Inferior parietal cortex (tissue), 1 donor: ENCODE data around the gene TMEM132A.
"Not testable (repeated sequence)": the region's sequence is repeated elsewhere in the genome, so short reads cannot be mapped to it uniquely, and the experiment has no call there.

Source experiments
- DNase-seq: peaks from one replicate; pipeline ENCODE4 v3.0.0-alpha.2; 2016; ENCODE audit errors: extremely low spot score

Gene TMEM132A

DNA sequence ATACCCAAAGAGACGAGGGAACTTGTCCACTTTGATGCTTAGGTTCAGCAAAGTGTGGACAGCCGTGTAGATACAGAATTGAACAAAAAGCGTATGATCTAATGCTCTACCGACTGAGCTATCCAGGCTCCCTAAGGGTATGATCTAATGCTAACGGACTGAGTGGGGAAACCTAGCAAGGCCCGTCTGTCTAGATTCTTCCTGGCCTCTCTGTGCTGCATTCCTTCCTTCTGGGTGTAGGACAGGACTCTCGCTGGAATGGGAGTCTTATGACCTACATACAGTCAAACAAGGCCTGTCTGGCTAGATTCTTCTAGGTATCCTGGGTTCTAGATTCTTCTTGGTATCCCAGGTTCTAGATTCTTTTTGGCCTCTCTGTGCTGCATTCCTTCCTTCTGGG, 36.1 kb downstream of the TMEM132A start:
- no peak for DNase-seq

DNA sequence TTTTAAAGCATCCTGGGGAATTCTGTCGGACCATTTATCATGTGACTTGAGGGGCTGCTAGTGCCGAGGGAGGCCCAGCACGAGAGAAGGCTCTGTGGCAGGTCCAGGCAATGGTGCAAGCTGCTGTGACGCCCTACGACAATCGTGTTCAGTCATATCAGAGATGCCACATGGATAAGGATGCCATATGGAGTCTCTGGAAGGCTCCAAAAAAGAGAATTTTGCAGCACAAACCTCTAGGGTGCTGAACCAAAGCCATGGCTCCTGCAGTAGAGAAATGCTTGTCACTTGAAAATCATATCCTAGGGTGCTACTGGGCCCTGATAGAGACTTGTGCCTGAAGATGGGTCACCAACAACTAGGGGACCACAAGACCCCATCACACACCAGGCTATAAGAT, 40.5 kb downstream of the TMEM132A start:
- DNase-seq: no peak

DNA sequence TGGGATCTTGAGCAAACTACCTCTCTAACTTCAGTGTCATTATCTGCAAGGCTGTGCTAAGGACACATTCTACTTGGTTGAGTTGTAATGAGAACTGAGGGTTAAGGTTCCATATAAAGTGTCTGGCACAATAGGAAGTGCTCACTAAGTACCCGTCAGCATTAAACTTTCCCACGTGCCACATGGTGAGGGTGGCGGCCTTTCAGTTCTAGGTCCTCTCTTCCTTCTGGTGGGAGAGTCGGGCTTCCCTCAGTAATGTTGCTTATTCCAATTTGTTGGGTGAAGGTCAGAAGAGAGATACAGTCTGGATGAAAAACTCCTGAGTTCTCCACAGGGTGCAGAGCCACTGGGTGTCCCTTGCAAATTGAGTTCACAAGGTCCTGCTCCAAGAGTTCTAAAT, 42.6 kb downstream of the TMEM132A start:
- DNase-seq: no peak

DNA sequence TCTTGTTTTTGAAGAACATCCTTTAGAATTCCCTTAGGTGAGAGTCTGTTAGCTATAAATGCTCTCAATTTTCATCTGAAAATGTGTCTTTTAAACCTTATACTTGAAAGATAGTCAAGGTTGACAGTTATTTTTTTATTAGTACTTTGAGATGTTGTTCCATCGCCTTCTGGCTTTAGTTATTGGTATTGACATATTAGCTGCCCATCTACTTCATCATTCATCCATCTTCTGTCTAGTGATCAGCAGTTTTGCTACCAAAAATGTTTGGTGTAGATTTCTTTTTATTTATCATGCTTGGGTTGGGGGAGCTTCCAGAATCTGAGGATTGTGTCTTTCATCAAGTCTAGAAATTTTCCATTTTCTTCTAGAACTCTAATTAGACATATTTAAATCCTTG, 44.0 kb downstream of the TMEM132A start:
- DNase-seq: no peak

DNA sequence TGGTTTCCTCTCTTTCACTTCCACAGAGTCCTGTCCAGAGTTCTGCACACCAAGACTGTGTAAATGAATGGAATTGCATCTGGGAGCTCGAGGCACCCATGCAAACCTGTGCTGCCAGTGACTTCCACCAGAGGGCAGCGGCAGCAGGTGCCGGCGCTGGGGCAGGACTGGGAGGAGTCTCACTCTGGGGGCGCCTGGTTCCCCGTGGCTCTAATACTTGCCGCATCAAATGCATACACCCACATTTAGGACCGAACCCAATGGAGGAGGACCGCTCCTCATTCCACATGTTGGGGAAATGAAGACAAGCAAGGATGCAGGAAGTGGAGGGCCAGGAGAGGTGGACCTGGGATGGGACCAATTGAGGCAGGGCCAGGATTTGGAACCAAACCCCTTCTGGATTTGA, 46.1 kb downstream of the TMEM132A start:
- no peak for DNase-seq

DNA sequence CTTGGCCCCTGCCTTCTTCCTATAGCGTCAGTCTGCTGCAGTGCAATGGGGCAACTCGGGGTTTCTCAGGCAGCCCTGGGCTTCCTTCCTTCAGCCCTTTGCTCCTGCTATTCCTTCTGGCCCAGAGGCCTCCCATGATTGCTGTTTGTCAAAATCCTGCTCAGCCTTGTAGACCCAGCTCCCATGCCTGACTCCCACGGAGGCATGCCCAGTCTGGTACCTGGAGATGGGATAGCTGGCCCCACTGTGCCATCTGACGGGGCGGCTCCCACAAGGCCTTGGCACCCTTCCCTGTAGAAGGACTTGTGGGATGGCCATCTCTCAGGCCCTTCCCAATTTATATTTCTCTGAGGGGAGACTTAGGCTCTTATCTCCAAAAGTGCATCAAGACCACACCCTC, 46.6 kb downstream of the TMEM132A start:
- DNase-seq: no peak

DNA sequence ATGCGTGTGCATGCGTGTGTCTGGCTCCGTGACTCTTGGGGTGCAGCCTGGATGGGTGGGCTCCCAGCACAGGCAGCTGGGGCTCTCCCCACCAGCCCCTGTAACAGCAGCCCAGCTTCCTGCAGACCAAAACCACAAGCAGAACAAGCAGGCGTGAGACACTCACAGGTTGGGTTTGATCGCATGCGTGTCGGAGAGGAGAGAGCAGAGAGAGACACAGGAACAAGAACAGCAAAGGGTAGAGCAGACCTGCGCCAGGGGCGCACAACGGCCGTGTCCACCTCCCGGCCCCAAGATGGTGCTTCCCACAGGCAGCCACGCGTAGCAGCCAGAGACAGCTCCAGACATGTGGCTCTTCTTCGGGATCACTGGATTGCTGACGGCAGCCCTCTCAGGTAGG, 47.3 kb downstream of the TMEM132A start, which contains the start of gene CD6:
Gene CD6 (plus strand): TSS at position 161 of the 400 bp plus-strand sequence. CDS start 186 bp downstream, at position 347.
- DNase-seq: no peak

DNA sequence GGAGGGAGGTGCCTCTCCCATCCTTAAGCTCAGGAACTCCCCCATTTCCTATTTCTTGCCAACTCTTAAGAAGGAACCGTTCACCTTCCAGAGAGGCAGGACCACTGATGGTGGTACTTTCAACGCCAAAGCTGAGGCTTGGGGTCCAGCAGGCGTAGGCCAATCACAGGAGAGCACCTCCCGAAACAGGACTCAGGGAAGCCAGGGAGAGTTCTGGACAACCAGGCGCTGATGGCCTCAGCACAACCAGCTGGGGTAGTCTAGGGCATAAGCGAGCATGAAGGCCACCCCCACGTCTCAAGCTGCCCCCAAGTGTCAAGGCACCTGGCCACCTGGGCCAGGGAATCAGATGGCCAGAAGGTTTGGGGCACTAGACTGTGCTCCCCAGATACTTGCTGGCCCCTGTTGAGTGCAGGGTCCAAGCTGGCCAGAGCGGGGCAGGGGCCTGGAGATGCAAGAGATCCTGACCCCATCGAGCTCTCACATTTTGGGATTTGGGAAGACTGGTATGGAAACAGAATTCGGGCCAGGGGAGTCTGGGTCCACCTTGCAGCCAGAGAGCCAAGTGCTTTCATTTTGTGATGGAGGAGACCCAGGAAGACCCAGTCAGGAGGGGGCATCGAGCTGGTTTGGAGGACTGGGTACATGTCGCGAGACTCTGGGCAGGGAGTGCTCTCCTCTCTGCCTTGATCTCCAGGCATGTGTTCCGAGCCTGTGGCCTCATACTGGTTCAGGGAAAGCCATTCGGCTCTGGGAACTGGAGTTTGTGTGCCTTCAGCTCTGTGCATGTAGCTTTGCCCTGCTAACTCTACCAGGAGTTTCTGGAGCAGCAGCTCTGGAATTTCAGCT, 48.1 kb downstream of the TMEM132A start:
- no peak for DNase-seq

DNA sequence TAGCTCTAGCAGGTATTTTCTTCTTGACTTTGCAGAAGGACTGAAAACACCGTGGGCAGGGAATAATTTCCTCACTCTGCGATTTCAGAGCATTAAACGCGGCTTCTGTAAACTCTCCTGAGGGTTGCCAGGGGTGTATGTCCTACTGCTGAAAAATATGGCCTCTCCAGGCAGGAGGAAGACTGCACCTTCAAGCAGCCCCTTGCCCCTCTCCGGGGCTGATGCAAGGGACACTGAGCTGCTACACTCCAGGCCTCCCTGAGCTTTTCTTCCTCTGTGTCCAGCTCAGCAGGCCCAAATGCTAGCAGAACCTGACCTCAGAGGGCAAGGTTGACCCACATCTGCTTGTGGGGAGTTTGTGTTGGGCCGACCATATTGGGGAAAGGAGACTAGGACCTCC, 49.4 kb downstream of the TMEM132A start:
- DNase-seq: no peak

DNA sequence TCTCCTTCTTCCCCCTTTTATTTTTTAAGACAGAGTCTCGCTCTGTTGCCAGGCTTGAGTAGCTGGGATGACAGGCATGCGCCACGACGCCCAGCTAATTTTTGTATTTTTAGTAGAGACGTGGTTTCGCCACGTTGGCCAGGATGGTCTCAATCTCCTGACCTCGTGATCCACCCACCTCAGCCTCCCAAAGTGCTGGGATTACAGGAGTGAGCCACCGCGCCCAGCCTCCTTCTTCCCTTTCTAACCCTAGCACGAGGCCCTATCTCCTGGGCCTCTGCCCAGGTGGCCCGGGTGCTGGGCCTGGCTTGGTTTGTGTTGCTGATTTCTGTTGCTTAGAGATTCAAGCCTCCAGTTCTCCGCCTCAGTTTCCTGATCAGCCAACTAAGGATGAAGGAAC, 50.1 kb downstream of the TMEM132A start:
- DNase-seq: not testable (repeated sequence)

DNA sequence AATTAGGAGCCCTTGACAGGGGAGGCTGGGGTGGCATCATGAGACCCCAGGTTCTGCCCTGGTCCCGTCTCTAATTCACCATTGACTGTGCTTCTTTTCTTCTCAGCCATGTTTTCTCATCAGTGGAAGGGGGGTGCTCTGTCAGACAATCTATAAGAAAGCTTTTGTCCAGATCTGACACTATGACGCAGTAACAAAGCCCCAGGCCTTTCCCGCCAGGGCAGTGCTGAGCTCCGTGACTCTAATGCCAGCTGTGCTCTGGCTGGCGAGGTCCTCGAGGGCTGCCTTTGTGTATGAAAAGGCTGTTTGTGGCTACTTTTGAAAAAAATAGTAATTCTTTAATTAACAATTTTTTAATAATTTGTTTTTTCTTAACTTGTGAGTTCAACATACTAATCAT, 50.5 kb downstream of the TMEM132A start:
- DNase-seq: no peak

DNA sequence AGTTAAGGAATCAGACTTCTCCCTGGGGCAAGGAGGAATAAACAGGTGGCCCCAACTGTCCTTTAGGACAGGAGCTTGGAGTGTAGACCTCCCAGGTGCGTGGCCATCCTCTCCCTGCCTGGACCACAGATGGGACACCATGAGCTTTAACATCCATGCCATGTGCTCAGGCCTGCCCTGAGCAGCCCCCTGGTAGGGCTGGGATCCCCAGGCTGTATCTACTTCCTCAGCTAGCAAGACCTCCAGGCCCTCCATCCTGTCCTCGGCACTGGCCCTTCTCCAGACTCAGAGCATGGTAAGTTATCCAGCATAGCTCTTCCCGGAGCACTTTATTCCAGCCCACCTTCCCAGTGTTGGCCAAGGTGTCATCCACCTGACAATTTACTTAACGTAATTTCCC, 53.0 kb downstream of the TMEM132A start:
- no peak for DNase-seq

DNA sequence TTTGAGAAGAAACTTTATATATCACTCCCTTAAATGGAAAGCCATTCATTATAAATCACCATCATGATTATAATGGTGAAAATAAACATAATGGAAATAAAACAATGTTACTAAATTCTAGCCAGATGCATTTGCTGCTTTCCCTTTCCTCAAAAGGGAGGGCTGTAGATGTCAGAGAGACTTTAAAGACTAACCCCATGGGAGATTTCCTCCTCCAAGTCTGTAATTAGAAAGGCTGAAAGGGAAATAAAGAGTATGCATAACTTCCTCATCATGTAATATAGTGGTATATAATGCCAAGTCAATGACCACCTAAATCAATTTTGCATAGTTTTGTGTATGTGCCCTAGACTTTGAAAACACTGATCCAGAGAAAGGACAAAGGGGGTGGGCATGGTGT, 53.6 kb downstream of the TMEM132A start:
- no peak for DNase-seq

DNA sequence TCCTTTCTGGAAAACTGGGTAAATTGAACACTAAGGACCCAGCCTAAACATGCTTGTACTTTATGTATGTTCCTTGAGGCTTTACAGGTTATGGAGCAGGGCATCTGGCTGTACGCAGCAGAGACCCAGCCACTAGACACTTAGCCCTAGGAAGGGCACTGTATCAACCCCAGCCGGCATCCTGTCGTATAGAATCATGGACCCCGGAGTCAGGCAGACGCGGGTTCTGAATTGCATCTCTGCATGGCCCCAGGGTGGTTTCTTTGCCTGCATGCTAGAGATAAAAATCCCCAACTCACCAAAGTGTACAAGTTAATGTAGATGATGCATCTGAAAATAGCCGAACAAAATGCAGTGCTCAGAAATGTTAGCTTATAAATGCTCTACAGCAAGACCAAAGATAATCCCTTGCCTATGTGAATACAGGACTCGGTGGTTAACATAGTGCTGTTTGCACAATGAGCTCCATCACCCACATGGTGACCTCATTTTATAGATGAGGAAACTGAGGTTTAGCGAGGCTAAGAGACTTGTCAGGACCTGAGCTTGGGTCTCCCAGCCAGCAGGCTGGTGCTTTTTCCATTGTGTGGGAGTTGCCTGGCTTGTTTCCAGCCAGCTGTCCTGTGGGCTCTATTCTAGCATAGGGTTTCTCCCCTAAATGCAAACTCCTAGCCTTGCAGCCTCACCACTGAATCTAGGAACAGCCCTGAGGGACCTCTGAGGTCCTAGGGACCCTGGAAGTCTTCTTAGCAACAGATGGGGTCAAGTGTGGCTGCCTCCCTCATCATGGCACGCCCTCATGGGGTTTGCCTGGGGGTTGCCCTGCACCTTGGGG, 54.5 kb downstream of the TMEM132A start:
- no peak for DNase-seq

DNA sequence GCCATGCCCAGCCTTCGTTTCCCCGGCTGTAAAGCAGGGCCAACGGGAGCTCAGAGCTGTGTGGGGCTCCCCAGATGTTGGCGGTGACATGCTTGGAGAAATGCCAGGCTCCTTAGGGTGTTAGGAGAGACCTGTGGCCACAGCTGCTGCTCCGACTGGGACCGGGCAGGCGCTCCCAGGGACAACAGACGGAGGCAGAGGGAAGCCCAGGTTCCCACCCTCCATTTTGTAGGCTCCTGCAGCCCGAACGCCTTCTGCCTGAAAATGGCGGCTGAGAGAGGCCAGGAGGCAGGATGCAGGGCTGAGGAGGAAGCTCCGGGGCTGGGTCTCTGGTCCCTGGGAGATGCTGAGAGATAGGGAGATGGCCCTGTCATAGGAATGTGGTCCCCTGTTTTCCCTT, 57.3 kb downstream of the TMEM132A start:
- no peak for DNase-seq

DNA sequence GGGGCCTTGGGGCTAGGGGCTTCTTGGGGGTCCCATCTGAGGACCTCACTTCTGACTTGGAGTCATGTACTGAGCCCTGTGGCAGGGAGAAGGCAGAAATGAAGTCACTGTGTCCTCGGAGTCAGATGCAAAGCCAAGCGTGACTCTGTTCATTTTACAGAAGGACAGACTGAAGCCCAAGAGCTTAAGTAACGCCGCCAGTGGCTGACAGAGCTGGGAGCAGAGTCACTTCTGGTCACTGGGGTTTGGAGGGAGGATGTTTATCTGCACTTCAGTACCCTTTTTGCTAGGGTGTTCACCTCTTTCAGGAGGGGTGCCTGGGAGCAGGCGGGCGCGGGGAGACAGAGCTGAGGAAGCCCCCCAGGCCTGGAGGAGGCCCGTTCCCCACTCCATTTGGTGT, 57.9 kb downstream of the TMEM132A start:
- DNase-seq: no peak

DNA sequence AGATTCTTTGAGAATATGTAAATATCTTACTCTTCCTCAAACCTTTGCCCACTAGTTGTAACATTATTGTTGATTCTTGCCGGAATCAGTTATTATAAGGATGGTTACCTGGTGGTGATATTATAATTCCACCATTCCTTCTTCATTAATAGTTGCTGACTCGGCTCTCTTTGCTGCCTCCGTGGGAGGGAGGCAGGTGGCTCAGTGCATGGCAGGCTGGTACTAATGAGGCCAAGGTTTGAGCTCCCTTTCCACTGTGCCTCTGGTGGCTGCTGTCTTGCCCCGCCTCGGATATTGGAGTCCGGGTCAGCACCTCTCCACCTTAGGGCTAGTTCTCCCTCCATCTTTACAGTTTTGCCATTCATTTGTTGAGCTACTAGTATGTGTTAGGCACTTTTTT, 59.9 kb downstream of the TMEM132A start:
- DNase-seq: no peak

DNA sequence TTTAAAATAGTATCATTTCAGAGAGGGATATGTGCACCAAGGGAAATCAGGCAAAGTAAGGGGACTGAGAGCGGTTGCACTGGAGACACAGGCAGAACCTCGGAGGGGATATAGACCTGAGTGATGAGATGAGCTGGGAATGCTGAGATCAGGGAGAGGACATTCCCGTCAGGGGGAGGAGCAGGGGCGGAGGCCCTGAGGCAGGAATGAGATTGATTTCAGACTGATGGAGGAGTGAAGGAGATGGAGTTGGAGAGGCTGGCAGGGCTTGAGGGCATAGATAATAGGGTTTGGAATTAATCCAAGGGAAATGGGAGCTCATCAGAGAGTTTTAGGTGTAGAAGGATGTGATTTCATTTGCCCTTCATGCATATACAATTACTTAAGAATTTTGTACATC, 60.4 kb downstream of the TMEM132A start:
- DNase-seq: no peak

DNA sequence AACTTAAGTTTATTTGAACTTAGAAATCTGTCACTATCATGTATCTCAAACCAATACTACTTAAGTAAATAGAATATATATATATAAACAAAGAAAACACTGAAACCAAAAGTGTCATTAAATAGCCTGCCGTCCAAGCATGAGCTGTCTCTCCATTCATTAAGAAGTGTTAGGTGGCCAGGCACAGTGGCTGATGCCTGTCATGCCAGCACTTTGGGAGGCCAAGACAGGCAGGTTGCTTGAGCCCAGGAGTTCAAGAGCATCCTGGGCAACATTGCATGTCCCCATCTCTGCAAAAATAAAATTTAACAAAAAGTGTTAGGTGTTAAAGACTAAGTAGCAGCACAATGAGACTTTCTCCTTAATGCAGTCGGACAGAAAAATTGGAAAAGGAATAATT, 61.2 kb downstream of the TMEM132A start:
- no peak for DNase-seq

DNA sequence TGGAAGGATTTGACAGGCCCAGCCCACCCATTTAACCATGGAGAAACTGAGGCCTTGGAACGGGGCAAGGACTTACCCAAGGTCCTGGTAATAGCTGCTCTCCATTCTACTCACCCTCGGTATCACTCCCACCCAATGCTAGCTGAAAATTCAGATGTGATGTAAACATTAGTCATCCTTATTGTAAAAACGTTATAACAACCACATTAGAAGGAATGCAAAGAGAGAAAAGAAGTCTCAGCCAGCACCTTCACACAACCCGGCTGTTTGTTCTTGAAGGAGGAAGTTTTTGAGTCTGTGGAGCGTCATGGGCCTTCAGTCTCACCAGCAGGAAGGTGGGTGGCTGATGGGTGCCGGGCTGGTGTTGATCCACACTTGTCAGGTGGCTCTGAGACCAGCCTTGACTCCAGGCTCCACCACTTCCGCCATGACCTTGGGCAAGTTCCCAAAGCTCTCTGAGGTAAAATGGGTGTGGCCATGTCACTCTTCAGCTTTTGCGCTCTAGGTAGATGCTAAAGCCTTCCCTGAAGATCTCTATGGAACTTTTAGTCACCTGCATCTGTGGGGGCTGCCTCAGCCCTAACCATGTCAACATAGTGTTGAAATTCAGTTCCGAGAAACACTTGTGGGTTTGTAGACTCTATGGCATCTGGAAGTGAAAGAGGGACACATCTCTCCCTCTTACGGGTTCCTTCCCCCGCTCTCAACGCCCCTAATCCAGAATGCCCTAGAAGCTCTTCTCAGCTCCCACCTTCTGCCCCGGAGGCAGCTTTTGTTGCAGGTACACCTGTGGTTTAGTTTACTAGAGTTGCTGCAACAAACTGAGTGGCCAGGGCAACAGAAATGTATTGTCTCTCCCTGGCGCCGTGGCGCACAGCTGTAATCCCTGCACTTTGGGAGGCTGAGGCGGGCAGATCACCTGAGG, 62.0 kb downstream of the TMEM132A start:
- DNase-seq: no peak
